Mucosa of descending colon (tissue), 3 donors: ENCODE measurements around the gene IRF9. TPM values are rescaled to one million over a fixed set of nuclear protein-coding genes. Genes with fewer than 3 reads are reported as not detected.

Source experiments
- ATAC-seq: fragments of 200-7000 bp; cut with Tn5 transposase; one replicate; pipeline ENCODE4 v1.9.1; 2020; ENCODE audit warnings: mild to moderate bottlenecking, moderate library complexity
- DNase-seq, 3 donors: peaks; one replicate each; pipeline ENCODE4 v3.0.0-alpha.2; 2020
- H3K36me3 ChIP-seq: fragments of 200-600 bp; one replicate; pipeline ENCODE4 v1.8.0; 2021; ENCODE audit warnings: low read depth, mild to moderate bottlenecking
- H3K4me1 ChIP-seq: fragments of 200-600 bp; one replicate; pipeline ENCODE4 v1.8.0; 2021; ENCODE audit warnings: low read depth, mild to moderate bottlenecking
- H3K4me3 ChIP-seq: fragments of 200-600 bp; one replicate; pipeline ENCODE4 v1.8.0; 2021; ENCODE audit warnings: mild to moderate bottlenecking
- H3K9me3 ChIP-seq: fragments of 200-600 bp; one replicate; pipeline ENCODE4 v1.8.0; 2021; ENCODE audit warnings: mild to moderate bottlenecking
- CTCF ChIP-seq: fragments of 200-600 bp; IDR thresholded peaks from one replicate; pipeline ENCODE4 v1.8.0; 2022; ENCODE audit warnings: antibody characterized with exemption, mild to moderate bottlenecking
- intact Hi-C, 2 donors: fragments of 100-400 bp; cut with DNase I in 1 of 2; cut with micrococcal nuclease in 1 of 2; formaldehyde crosslinking; loops; one replicate each; pipeline versions ENCODE4 v1.11.0 to v1.11.1; 2022; cut with DNase I, micrococcal nuclease
- microRNA-seq: library from miRNA; unstranded; fragments of <30 nt; microRNA quantifications from one replicate; pipeline ENCODE4, GENCODE V29; 2019
- total RNA-seq, 3 donors: library from RNA; stranded (reverse); fragmentation: NEBNext Ultra II Directional in 2 of 3; extraction: Animal tissue kit (Norgen Biotek cat#: 25700) in 2 of 3; gene quantifications; one replicate each; pipeline versions ENCODE4 v1.2.1 to v1.2.4, GENCODE V29; 2021 to 2023
- donor health status: DM: no; HTN: no; CAD: no; lungs with moderate emphysema.
- donor health status: DM: no; HTN: no; CAD: no.
- donor health status: DM: no; HTN: yes; CAD: no.

Gene IRF9
- total RNA-seq, 3 donors from 2014 or later: 78.7 to 119 (median 103) TPM

GRCh38 chr14:24213866-24214662 is 53.0 kb downstream of the IRF9 start:
- Histone ChIP-seq H3K36me3 (peaks cover 3% of the 10 kb centered on the region), H3K4me1 (peaks cover 19% of the 10 kb centered on the region), H3K9me3 (no peaks in the 10 kb centered on the region), H3K4me3 (no peak overlapping the region)
- no peak for TF ChIP-seq CTCF
- ATAC-seq: no peak
- intact Hi-C loops: no loop called here
- DNase-seq: no peak

- Histone ChIP-seq H3K4me1 (peaks cover 19% of the 10 kb centered on the region), H3K9me3 (no peaks in the 10 kb centered on the region), H3K4me3 (peak within 1 kb of the TSS; percentile 74), H3K36me3 (no peaks in the 10 kb centered on the region)
- intact Hi-C loops: no loop called here
- DNase-seq (peak; percentile 91), ATAC-seq (peak; percentile 86)
- TF ChIP-seq CTCF: peak; percentile 31
Observed at GRCh38 chr14:24215495-24216344, 54.7 kb downstream of the IRF9 start, which contains the start of gene MDP1. Gene MDP1, minus strand, starts transcription at chr14:24216066. Its CDS starts 111 bp downstream, at chr14:24215955.

Small RNA genes lying within 50 kb of the gene (microRNA-seq; reads per million reads assigned to microRNA genes)
- gene MIR7703: not detected

Other genes with a start within 250 kb of the IRF9 start
- gene DHRS4, start 207.5 kb upstream of the IRF9 start, total RNA-seq: 10 to 100 TPM; 35.0 to 41.7 (median 36.8) TPM
- gene DHRS4L2, start 172.3 kb upstream of the IRF9 start, total RNA-seq: 10 to 100 TPM; 30.7 to 56.1 (median 45.9) TPM
- gene CARMIL3, start 109.3 kb upstream of the IRF9 start, total RNA-seq: 1 to 10 TPM; 1.4 to 2.7 (median 1.5) TPM
- gene CPNE6, start 89.7 kb upstream of the IRF9 start, total RNA-seq: 1 to 10 TPM in 1 of 3 donors, under 1 TPM in 1, not detected in 1; 0.14 to 2.2 TPM
- 100 to 1,000 TPM in 2 of 3 donors, 10 to 100 TPM in 1; 64.7 to 150 (median 150) TPM for gene PCK2, start 67.0 kb upstream of the IRF9 start, total RNA-seq
- 100 to 1,000 TPM in 1 of 3 donors, 10 to 100 TPM in 2; 65.8 to 101 (median 84.9) TPM for gene DCAF11, start 46.5 kb upstream of the IRF9 start, total RNA-seq
- 1 to 10 TPM; 2.3 to 4.5 (median 2.8) TPM for gene NRL, start 46.3 kb upstream of the IRF9 start, total RNA-seq
- gene FITM1, start 30.6 kb upstream of the IRF9 start, total RNA-seq: 1 to 10 TPM in 2 of 3 donors, under 1 TPM in 1; 0.79 to 1.9 (median 1.3) TPM
- gene PSME1, start 25.1 kb upstream of the IRF9 start, total RNA-seq: 100 to 1,000 TPM; 188 to 279 (median 203) TPM
- 10 to 100 TPM; 18.3 to 24.9 (median 20.4) TPM for gene EMC9, start 19.7 kb upstream of the IRF9 start, total RNA-seq
- 100 to 1,000 TPM; 141 to 295 (median 191) TPM for gene PSME2, start 14.7 kb upstream of the IRF9 start, total RNA-seq
- gene RNF31, start 13.8 kb upstream of the IRF9 start, total RNA-seq: 10 to 100 TPM; 52.8 to 66.2 (median 59.0) TPM
- 10 to 100 TPM; 14.9 to 17.0 (median 16.8) TPM for gene REC8, start 10.8 kb downstream of the IRF9 start, total RNA-seq
- gene IPO4, start 27.6 kb downstream of the IRF9 start, total RNA-seq: 10 to 100 TPM; 23.2 to 29.3 (median 26.8) TPM
- gene TM9SF1, start 34.2 kb downstream of the IRF9 start, total RNA-seq: 10 to 100 TPM; 41.7 to 49.1 (median 47.1) TPM
- gene TSSK4, start 44.4 kb downstream of the IRF9 start, total RNA-seq: under 1 TPM in 2 of 3 donors, not detected in 1; 0.36 to 0.82 TPM
- gene CHMP4A, start 52.2 kb downstream of the IRF9 start, total RNA-seq: 10 to 100 TPM; 47.6 to 67.8 (median 49.5) TPM
- 10 to 100 TPM; 11.1 to 14.8 (median 13.2) TPM for gene MDP1, start 54.8 kb downstream of the IRF9 start, total RNA-seq
- 100 to 1,000 TPM; 108 to 150 (median 131) TPM for gene NEDD8, start 71.1 kb downstream of the IRF9 start, total RNA-seq
- 10 to 100 TPM; 59.7 to 83.5 (median 61.6) TPM for gene GMPR2, start 71.7 kb downstream of the IRF9 start, total RNA-seq
- gene TINF2, start 81.4 kb downstream of the IRF9 start, total RNA-seq: 10 to 100 TPM; 51.5 to 64.8 (median 58.4) TPM
- 1 to 10 TPM; 2.2 to 3.3 (median 2.4) TPM for gene TGM1, start 101.9 kb downstream of the IRF9 start, total RNA-seq
- gene RABGGTA, start 110.3 kb downstream of the IRF9 start, total RNA-seq: 10 to 100 TPM; 31.6 to 52.9 (median 41.3) TPM
- 10 to 100 TPM; 30.6 to 56.9 (median 54.9) TPM for gene DHRS1, start 138.5 kb downstream of the IRF9 start, total RNA-seq
- 10 to 100 TPM; 24.1 to 29.2 (median 29.1) TPM for gene NOP9, start 138.6 kb downstream of the IRF9 start, total RNA-seq
- 10 to 100 TPM in 2 of 3 donors, 1 to 10 TPM in 1; 8.5 to 15.8 (median 12.1) TPM for gene CIDEB, start 146.7 kb downstream of the IRF9 start, total RNA-seq
- 1 to 10 TPM; 3.7 to 6.3 (median 5.0) TPM for gene LTB4R2, start 148.9 kb downstream of the IRF9 start, total RNA-seq
- gene LTB4R, start 150.2 kb downstream of the IRF9 start, total RNA-seq: 1 to 10 TPM; 3.4 to 6.1 (median 3.8) TPM
- 10 to 100 TPM; 13.9 to 23.5 (median 20.7) TPM for gene ADCY4, start 173.8 kb downstream of the IRF9 start, total RNA-seq
- 10 to 100 TPM; 40.6 to 99.9 (median 71.7) TPM for gene RIPK3, start 178.7 kb downstream of the IRF9 start, total RNA-seq
- gene NFATC4, start 206.9 kb downstream of the IRF9 start, total RNA-seq: 100 to 1,000 TPM in 1 of 3 donors, 10 to 100 TPM in 2; 11.9 to 112 (median 25.2) TPM
- gene NYNRIN, start 237.7 kb downstream of the IRF9 start, total RNA-seq: 10 to 100 TPM; 12.1 to 15.8 (median 13.4) TPM